A172 (cell line): Measurements from ENCODE around the gene CTTN. TPM values are rescaled to one million over a fixed set of nuclear protein-coding genes. Genes with fewer than 3 reads are reported as not detected.

ENCODE experiments used
- DNase-seq: peaks from one replicate; pipeline ENCODE4 v3.0.0-alpha.2; 2015; ENCODE audit warnings: low spot score
- total RNA-seq: library from RNA; depleted of rRNA; stranded (reverse); fragments of >200 nt; shearing (Covaris generic); gene quantifications from 2 replicates; pipeline ENCODE4 v1.2.3, GENCODE V29; 2014

The CTTN gene
- total RNA-seq, 1 experiment from 2014 or later: 286 TPM

DNA sequence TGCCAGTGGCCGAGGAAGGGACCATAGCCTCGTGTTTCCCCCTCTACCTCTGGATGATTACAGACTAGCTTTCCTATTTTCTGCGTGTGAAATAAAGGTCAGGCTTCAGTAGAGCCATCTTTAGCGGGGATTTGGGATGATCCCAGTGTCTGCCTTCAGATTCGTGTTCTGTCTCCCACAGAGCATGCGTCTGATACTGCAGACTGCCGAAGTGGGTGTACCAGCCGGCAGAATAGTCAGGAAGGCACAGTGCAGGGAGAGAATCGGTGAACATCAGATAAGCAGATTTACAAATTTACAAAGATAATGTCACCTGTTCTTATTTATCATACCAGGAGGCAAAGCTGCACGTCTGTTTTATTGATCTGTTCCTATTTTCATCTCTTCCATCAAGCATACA lies 11.1 kb downstream of the CTTN start:
- DNase-seq: no peak

DNA sequence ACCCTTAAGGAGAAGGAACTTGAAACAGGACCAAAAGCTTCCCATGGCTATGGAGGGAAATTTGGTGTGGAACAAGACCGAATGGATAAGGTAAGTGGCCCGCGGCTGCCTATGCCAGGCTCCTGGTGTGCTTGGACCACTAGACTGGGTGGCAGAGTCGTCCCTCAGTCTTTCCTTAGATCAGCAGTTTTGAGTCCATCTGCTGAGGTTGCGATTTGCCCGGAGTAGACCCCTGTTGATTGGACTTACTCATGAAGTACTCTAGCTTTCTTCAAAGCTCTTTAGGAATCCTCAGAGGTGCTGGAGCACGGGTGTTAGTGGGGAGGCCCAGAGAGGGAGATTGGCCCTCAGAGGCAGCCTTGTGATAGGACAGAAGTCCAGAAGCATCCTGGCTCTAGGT lies 11.5 kb downstream of the CTTN start:
- no peak for DNase-seq

DNA sequence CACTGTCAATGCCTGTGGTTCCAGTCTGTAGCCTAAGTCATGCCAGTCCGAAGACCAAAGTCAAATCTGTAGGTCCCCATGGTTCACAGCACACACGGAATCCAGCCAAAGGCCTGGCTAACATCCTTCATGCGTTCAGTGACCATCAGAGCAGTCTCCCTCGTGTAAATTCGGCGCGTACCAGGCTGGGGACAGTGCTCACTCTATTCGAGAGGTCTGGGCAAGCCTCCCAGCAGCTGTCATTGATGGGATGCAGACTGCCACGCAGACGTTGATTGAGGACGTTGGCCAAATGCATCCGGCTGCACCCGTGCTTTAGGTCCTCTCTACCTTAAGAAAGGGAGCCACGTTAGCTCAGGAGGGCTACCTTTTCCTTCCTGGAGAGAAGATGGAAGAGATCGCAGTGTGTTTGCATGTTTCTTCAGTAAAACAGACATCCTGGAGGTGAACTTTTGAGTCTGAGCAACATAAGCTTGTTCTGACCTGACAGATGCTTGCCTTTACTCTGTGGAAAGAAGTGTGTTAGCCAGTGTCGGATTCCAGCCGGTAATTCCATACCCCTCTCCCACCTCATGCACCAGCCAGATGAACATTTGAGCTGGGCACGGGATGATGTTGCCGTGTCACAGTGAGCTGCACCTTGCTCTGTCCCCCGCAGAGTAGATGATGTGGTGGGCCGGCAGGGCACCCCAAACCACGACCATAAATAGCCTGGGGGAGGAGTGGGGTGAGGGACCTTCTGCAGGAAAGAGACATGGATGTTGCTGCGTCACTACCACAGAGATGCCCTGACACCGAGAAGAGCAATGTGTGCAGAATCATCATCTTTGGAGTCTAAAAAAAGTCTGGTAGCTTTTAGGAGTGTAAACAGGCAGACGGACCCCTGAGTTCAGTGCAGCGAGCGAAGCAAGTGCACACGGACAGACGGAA lies 12.2 kb downstream of the CTTN start:
- DNase-seq: no peak

DNA sequence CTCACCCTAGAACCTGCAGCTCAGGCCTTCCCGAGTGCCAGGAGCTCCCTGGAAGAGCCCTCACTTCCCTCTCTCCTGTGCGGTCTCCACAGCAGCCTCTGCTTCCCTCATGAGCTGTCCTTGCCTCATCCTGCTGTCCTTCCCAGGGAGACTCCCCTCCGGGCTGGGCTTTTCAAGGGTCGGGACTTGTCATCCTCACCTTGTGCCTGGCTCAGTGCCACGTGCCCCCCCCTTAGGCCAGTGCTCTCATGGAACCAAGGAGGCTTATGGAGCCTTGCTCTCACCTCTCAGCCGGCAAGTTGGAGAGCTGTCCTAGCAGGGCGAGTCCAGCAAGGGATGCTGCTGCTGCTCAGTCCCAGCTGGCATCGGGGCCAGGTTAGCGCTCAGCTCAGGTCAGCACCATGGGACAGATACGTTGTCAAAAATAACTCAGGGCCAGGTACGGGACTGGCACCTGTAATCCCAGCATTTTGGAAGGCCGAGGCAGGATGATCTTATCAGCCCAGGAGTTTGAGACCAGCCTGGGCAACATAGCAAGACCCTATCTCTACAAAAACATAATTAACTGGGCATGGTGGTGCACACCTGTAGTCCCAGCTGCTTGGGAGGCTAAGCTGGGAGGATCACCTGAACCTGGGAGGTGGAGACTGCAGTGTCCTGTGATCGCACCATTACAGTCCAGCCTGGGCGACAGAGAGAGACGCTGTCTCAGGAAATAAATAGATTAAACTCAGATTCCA lies 13.6 kb downstream of the CTTN start:
- DNase-seq: no peak

DNA sequence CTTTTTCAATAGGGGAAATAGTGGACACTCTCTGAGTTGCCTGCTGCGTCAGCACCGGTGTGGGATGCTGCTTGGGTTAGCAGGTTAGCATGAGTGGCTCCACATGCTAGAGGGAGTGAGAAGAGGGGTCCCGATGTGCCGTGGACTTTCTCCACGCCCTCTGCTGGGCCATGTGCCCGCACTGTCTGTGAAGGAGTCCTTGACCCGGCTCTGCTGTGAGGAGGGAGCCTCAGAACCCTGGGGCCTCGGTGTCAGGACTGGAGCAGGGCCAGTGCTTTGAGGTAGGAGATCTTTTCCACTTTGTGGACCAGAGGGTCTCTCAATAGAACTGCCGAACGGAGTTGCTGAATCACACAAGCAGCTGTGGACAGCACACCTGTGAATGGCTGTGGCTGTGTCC lies 14.8 kb downstream of the CTTN start:
- no peak for DNase-seq

DNA sequence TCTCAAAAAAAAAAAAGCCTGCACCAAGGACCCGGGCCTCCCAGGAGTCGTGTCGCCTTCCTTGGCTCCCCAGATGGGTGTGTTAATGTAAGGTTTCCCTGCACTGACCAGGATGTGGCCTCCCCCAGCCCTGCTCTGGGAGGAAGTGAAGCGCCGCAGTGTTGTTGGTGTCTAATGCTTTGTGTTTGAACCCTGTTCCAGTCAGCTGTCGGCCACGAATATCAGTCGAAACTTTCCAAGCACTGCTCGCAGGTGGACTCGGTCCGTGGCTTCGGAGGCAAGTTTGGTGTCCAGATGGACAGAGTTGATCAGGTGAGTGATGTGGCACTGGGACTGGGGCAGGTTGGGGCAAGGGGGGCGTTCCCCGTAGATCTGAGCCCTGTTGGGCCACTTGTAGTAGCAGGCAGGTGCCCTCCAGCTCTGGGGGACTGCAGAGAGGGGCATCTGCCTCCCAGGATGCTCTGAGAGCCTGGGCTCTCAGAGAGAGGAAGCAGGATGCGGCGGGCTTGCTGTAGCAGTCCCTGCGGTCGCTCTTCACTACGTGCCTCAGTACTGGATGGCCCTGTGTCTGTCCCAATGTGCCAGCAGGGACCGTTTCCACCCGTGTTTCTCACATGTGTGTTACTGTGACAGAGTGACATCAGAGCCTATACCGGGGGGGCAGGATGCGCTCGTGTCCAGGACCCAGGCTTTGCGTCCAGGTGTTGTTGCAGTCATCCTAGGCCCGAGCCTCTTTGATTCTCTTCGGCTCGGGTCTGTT lies 16.2 kb downstream of the CTTN start:
- no peak for DNase-seq

DNA sequence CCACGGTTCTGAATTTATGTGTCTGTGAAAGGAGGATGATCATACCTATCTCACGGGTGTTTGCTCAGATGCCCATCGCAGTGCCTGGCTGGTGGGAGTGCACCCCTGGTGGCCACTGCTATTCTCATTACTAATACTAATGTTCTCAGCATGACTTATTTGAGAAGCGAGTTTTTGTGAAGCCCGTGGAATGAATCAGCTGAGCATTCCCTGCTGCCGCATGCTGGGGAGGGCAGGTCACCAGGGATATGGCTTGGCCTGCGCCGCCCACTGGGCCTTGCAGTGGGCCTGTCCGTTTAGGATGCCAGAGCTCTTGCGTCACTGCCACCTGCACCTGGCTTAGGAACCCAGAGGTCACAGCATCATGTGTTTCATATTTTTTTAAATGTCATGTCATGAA lies 16.9 kb downstream of the CTTN start:
- peak; percentile 85 for DNase-seq

DNA sequence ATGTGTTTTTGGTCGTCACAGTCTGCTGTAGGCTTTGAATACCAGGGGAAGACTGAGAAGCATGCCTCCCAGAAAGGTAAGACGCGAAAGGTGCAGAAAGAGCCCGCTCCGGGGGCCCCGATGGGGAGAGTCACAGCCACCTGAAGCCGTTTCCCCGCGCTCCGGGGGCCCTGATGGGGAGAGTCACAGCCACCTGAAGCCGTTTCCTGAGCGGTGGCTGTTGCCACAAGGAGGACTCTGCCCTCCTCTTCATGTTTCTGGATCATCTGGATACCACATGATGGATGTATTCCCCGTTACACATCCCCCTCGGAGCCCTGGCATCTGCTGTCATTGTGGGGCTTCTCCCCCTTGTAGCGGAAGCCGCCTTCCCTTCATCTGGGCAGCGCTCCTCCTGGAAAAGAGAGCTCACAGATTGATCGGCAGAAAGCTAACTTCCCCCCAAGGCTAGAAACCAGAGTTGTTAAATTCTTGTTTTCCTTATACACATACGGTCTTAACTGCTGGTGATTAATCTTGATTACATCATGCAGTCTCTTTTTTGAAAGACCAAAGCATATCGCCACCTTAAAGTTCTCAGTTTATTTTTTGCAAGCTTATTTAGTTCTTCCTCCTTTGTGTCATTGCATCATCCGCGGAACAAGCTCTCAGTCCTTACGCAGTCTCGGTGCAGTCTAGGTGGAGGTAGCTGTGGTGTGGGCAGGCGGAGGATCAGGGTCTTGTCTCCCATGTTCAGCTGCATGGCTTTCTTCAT lies 17.5 kb downstream of the CTTN start:
- DNase-seq: no peak

DNA sequence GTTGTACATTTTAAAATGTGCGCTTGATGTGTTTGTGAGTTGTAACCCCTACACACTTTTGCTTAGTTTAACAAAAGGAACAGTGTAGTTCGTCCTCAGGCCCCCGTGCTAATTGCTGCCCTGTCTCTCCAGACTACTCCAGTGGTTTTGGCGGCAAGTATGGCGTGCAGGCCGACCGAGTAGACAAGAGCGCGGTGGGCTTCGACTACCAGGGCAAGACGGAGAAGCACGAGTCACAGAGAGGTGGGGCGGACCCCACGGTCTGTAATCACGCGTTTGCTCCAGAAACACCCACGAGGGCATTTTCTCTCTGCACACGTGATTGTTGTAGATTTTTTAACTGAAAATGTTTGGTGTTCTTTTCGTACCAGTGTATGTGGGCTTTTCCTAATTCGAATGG lies 18.6 kb downstream of the CTTN start:
- no peak for DNase-seq

DNA sequence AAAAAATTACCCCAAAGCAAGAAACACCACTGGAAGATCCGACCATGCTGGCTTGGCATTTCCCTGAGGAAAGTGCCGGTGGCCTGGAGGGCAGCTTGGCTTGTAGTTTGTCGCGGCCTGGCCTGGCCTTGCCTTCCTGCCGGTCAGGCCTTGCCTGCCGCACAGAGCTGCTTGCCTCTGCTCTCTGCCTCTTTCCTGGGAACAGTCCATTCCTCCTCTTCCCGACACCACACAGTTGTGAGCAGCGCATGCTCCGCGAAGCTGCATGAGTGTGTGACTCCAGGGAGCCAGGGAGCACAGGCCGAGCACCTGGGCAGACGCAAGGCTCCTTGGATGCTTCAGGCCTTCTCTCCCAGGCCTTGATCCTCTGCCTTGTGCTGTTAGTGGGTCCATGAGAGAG lies 19.8 kb downstream of the CTTN start:
- no peak for DNase-seq

DNA sequence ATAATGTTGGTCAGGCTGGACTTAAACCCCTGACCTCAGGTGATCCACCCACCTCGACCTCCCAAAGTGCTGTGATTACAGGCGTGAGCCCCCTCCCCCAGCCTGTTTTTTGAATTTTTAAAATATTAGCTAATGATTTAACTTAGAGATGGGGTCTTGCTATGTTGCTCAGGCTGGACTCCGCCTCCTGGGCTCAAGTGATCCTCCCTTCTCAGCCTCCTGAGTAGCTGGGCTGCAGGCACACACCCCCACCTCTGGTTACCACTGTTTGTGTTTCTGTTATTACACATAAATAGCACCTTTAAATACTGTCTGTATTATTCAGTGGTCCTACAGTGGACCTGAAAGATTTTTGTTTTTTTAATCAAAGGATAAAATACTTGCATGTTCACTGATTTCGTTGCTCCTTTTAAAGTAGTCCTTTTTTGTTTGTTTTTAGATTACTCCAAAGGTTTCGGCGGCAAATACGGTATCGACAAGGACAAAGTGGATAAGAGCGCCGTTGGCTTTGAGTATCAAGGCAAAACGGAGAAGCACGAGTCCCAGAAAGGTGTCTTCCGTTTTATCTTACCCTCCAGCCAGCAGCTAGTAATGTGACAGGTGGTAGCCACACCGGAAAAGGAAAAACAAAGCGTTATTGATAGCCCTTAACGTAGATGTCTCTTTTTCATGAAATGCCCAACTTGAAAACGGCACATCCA lies 21.1 kb downstream of the CTTN start:
- DNase-seq: no peak

DNA sequence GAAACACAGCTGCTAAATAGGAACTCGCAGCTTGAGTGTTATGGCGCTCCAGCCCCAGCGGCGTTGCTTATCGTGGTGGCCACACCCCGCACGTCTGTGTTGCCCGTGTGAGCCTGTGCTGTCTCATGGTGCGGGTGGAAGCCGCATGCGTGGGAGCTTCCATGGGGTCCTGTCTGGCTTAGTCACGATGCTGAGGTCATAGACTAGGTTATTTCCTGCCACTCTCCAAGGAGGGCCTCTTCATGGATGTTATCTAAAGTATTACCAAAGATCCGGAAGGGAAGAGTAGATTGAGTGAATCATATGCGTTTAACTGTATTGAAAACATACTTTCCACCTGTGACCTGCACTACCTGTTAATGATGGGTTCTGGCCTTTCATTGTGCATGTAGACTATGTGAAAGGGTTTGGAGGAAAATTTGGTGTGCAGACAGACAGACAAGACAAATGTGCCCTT lies 21.7 kb downstream of the CTTN start:
- peak; percentile 82 for DNase-seq

DNA sequence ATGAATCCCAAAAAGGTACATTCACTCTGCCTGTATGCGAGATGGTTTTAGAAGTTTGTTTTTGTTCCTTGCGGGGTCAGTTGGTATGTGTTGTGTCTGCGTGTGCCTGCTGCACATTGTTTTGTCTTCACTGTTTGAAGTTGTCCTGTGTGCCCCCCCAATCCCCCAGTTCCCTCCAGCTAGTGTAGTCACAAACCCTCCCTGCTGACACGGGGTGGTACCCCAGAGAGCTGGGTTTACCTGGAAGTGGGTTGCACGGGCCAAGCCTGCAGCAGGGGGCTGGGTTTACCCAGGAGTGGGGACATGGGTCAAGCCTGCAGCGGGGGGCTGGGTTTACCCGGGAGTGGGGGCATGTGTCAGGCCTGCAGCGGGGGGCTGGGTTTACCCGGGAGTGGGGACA lies 22.2 kb downstream of the CTTN start:
- no peak for DNase-seq

DNA sequence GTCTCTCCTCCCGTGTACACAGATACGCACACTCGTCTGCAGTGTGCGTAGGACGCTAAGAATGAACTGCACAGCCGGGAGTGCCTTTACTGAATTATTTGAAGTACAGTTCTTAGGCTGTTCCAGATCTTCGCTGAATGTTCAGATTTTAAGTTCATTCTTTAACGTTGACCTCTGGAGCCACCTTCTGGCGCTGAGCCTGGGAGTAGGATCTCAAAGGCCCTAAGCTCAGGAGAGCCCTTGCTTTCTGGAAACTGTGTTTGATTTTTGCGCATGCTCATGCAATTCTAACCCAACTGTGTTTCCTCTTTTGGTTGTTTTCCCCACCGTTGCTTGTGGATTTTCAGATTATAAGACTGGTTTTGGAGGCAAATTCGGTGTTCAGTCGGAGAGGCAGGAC lies 22.8 kb downstream of the CTTN start:
- no peak for DNase-seq

DNA sequence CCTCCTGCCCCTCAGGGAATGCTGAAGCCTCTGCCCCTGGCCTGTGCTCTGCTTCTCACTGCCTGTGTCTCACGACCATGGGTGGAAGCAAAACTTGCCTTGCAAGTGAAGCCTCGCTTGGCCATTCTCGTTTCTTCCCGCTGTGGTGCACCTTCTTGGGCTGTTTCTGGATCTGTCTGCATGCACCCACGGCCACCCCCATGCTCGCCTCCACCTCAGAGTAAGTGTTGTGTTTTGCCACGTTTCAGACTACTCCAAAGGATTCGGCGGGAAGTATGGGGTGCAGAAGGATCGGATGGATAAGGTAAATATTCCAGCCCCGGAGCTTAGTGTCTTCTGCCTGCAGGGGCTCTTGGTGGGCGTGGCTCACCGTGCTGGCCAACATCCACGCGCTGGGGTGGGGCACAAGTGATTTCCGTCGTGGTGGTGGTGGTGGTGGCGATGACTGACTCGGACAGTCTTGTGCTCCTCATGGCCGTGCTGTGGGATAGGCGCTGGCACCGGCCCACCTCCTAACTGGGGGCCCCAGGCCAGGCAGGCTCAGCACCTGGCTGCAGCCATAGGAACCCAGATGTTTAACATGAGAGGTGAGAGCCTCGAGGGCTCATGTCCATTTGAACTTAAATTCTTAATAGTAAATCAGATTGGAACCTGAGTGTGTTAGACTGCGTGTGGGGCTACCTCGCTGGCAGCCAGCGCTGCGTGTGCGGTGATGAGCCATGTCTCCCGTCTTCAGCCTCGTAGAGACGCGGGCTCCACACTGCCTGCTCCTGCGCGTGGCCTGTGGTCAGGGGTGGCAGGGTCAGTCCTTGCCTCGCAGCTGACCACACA lies 24.6 kb downstream of the CTTN start:
- DNase-seq: no peak

DNA sequence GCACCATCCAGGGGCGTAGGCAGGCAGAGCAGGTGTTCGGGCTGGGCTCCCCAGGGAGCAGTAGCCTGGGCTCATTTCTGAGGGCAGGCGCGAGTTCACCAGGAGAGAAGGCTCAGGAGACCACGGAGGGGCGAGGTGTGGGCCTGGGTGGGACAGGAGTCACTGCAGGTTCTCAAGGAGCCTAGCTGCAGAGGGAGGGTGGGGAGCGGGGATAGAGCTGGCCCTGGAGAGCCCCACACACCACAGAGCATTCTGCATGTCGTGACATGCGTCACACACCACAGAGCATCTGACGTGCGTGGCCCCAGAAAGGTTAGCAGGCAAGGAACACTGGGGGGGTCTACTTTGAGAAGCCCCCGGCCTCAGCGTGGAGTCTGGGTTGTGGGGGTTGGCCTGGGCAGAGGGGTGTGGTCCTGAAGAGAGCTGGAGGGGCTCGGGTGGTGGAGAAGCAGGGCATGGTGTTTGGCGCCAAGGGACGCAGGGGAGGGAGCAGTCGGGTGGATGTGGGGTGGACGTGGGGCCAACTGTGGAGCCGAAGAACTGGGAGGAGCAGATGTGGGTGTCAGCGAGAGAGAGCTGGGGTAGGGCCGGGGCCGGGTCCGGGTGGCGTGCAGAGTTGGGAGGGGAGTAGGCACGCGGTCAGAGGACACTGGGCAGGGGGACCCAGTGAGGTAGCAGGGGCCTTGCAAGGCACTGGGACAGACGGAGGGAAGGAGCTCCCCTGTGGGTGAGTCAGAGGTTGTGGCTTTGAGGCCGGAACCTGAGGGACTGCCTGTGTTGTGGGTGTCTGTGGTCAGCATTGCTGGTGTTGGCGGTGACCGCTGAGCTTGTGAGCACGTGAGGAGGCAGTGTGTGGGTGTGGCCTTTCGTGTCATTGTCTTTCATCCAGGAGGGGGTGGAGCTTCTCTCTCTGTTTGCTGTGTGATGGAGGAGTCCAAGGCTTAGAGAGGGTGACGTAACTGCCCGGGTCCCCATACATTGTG lies 25.5 kb downstream of the CTTN start:
- DNase-seq: peak; percentile 97

DNA sequence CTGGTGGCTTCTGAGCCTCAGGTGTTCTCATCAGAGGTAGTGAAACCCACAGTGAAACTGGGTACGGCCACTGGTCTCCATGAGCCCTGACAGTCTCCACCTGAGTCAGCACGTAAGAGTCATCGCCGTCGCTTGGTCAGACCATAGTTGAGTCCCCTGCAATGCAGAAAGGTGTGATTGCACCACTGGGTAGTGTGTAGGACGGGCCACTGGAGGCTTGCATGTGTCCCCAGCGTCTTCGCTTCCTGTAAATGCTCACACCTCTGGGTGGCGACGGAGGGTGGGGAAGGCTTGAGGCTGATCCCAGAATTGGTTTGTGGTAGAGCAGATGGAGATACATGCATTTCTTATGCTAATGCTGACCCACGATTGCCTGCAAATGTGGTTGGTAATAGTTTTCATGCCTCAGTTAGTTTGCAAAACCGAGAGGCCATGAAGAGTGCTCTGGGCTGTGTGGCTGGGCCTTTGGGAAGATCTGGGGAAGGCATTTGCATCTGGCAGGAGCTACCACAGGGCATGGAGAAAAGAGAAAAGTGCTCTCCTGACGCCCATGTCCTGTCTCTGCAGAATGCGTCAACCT lies 26.5 kb downstream of the CTTN start:
- DNase-seq: no peak

DNA sequence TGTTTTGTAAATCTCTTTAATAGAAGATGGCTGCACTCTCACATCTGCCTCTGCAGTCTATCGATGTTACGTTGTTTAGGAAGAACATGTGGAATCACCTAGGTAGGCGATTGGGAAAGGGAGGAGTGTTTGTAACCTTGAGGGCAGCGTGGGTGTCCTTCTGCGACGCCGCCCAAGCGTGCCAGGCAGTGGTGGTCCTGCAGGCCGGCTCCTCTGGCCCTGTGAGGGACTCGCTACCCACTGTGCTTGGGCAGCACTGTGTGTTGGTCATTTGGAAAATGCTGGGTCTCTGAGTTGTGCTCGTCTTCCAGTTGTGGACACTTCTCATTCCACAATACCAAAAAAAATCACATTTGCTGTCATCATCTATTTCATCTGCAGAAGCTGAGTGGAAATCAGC lies 29.1 kb downstream of the CTTN start:
- no peak for DNase-seq
